Suprapubic skin (tissue), 3 donors: ENCODE data around the gene BMF.

Experiments used
- CTCF ChIP-seq, 2 donors: fragments of 200-600 bp in 1 of 2; fragments of 450-650 bp in 1 of 2; sonication (generic) in 1 of 2; IDR thresholded peaks; one replicate each; pipeline ENCODE4 v1.5.1; 2016 to 2019; ENCODE audit warnings: antibody characterized with exemption in 2 of 2, mild to moderate bottlenecking in 1 of 2, moderate library complexity in 1 of 2
- EP300 ChIP-seq: sonication (generic); formaldehyde crosslinking; IDR thresholded peaks from one replicate; pipeline ENCODE4 v1.6.1; 2017; ENCODE audit warnings: antibody characterized with exemption
- POLR2A ChIP-seq, 2 donors: fragments of 450-650 bp; IDR thresholded peaks; one replicate each; pipeline ENCODE4 v1.6.1; 2017; ENCODE audit warnings: antibody characterized with exemption in 2 of 2, mild to moderate bottlenecking in 2 of 2, moderate library complexity in 2 of 2

- TF ChIP-seq POLR2A (IDR thresholded peaks at IDR 0.05) (no peak), EP300 (no peak), CTCF (IDR thresholded peaks at IDR 0.05) (no peak)
Observed at GRCh38 chr15:40070608-40071218, 38.0 kb downstream of the BMF start.
